ENCODE data around the gene CPN2.

Gene CPN2

DNA sequence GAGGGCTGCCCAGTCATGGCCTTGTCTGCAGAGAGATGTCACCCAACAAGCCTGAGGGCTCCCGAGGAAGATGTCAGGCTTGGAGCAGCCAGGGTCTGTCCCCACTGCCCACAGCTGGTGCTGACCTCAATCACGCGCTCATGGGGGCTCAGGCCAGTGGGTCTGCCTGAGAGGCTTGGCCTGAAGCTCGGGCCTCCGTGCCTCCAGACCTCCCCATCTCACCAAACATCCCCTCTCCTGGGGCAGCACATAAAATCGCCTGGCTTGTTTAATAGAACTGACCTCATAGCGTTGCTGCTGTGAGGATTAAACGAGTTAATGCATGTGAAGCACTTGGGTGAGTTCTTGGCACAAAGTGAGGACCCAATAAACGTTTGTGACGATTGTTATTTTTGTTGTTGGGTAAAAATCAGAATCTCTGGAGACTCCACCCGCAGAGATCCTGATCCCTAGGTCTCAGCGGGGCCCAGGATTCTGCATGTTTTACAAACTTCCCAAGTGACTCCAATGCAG lies 14.9 kb upstream of the CPN2 start:
- Histone ChIP-seq H3K4me3 (ENCODE audit: insufficient read depth, low read length, poor library complexity, severe bottlenecking) (no peak overlapping the region), H3K27me3 (ENCODE audit: low read length) (no peaks in the 10 kb centered on the region), H3K9me3 (ENCODE audit: insufficient read depth, low read length) (no peaks in the 10 kb centered on the region), H3K27ac (ENCODE audit: low read depth, low read length) (no peak overlapping the region), H4K20me1 (ENCODE audit: low read depth, low read length) (no peaks in the 10 kb centered on the region), H3K4me2 (ENCODE audit: low read depth, low read length, poor library complexity, severe bottlenecking) (no peak overlapping the region), H3F3A (ENCODE audit: insufficient read depth) (no peaks in the 10 kb centered on the region), H3K9ac (ENCODE audit: low read length) (no peak overlapping the region), H3K36me3 (ENCODE audit: low read length) (no peaks in the 10 kb centered on the region), H2AFZ (ENCODE audit: low read depth, low read length, severe bottlenecking) (no peak overlapping the region), H3K79me2 (ENCODE audit: insufficient read depth, low read length) (no peaks in the 10 kb centered on the region), H3K9me2 (replicated peaks; ENCODE audit: insufficient read depth, low read length) (no peaks in the 10 kb centered on the region)
- TF ChIP-seq, protein P1, sequence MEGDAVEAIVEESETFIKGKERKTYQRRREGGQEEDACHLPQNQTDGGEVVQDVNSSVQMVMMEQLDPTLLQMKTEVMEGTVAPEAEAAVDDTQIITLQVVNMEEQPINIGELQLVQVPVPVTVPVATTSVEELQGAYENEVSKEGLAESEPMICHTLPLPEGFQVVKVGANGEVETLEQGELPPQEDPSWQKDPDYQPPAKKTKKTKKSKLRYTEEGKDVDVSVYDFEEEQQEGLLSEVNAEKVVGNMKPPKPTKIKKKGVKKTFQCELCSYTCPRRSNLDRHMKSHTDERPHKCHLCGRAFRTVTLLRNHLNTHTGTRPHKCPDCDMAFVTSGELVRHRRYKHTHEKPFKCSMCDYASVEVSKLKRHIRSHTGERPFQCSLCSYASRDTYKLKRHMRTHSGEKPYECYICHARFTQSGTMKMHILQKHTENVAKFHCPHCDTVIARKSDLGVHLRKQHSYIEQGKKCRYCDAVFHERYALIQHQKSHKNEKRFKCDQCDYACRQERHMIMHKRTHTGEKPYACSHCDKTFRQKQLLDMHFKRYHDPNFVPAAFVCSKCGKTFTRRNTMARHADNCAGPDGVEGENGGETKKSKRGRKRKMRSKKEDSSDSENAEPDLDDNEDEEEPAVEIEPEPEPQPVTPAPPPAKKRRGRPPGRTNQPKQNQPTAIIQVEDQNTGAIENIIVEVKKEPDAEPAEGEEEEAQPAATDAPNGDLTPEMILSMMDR (IDR thresholded peaks at IDR 0.05; ENCODE audit: insufficient read depth, low read length, poor library complexity, severe bottlenecking): no peak
- no peak for TF ChIP-seq EZH2phosphoT487 (conservative IDR thresholded peaks at IDR 0.05; ENCODE audit: low read length)

DNA sequence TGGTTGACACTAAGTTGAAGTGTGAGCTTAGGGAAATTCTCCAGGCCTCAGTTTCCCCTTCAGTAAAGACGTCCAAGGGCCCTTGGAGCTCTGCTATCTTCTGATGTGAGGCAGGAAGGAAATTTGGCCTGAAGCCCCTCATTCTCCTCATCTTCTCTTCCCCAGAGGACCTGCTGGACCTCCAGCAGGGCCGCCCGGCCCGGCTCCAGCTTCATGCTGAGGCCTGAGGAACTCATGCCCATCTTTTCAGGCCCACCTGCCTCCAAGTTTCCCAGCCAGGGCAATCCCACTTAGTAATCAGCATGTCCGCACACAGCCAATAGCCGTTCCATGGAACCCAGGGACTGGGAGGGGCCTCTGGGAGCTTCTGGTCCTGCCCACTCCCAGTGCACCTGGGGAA lies 14.4 kb upstream of the CPN2 start:
- H3K27ac ChIP-seq (ENCODE audit: low read depth, low read length): no peak overlapping the region
- no peak overlapping the region for H3K4me3 ChIP-seq (ENCODE audit: insufficient read depth, low read length, poor library complexity, severe bottlenecking)
- no peak for TF ChIP-seq EZH2phosphoT487 (conservative IDR thresholded peaks at IDR 0.05; ENCODE audit: low read length)
- TF ChIP-seq, protein P1 (IDR thresholded peaks at IDR 0.05; ENCODE audit: insufficient read depth, low read length, poor library complexity, severe bottlenecking): no peak
- no peaks in the 10 kb centered on the region for H3K27me3 ChIP-seq (ENCODE audit: low read length)
- no peak overlapping the region for H3K9ac ChIP-seq (ENCODE audit: low read length)
- H4K20me1 ChIP-seq (ENCODE audit: low read depth, low read length): no peaks in the 10 kb centered on the region
- no peaks in the 10 kb centered on the region for H3K9me2 ChIP-seq (replicated peaks; ENCODE audit: insufficient read depth, low read length)
- H3K4me2 ChIP-seq (ENCODE audit: low read depth, low read length, poor library complexity, severe bottlenecking): no peak overlapping the region
- H3K36me3 ChIP-seq (ENCODE audit: low read length): no peaks in the 10 kb centered on the region
- no peaks in the 10 kb centered on the region for H3K79me2 ChIP-seq (ENCODE audit: insufficient read depth, low read length)
- no peaks in the 10 kb centered on the region for H3K9me3 ChIP-seq (ENCODE audit: insufficient read depth, low read length)
- H2AFZ ChIP-seq (ENCODE audit: low read depth, low read length, severe bottlenecking): no peak overlapping the region
- H3F3A ChIP-seq (ENCODE audit: insufficient read depth): no peaks in the 10 kb centered on the region

DNA sequence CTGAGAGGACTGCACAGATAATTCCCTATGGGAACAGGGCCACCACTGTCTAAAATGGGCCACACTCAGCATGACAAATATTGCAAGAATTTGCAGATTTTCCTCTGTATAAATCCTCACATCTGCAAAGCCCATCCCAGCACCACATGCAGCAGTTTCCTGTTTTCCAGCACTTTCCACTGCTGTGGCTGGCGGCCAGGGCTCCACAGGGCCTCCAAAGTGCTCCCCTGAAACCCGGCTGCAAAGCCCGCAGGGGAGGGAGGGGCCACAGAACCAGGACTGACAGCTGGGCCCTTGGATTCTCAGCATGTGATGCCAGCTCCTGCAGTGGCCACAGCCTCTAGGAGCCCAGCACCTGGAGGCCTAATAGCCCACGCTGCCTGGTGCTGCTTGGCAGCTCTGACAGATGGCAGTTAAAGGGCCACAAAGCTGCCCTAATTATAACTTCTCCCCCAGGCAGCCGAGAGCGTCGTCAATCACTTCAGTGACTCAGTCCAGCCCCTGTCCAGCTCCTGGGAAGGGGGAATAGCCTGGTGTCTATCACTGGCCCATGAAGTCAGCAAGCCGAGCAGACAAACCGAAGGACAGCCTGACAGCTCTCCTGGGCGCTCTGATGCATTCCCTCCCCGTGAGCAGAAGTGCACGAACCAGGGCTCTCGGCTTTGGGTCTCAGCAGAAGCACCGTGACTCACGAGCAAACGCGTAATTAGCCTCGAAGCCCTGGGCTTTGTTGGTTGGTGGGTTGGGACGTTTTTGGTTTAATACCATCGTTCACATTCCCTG lies 13.7 kb upstream of the CPN2 start:
- no peaks in the 10 kb centered on the region for H3K9me2 ChIP-seq (replicated peaks; ENCODE audit: insufficient read depth, low read length)
- no peaks in the 10 kb centered on the region for H3K27me3 ChIP-seq (ENCODE audit: low read length)
- no peak overlapping the region for H3K9ac ChIP-seq (ENCODE audit: low read length)
- no peaks in the 10 kb centered on the region for H4K20me1 ChIP-seq (ENCODE audit: low read depth, low read length)
- H3F3A ChIP-seq (ENCODE audit: insufficient read depth): no peaks in the 10 kb centered on the region
- H3K79me2 ChIP-seq (ENCODE audit: insufficient read depth, low read length): no peaks in the 10 kb centered on the region
- TF ChIP-seq, protein P1 (IDR thresholded peaks at IDR 0.05; ENCODE audit: insufficient read depth, low read length, poor library complexity, severe bottlenecking): no peak
- TF ChIP-seq EZH2phosphoT487 (conservative IDR thresholded peaks at IDR 0.05; ENCODE audit: low read length): no peak
- no peak overlapping the region for H3K4me2 ChIP-seq (ENCODE audit: low read depth, low read length, poor library complexity, severe bottlenecking)
- no peaks in the 10 kb centered on the region for H3K36me3 ChIP-seq (ENCODE audit: low read length)
- no peak overlapping the region for H2AFZ ChIP-seq (ENCODE audit: low read depth, low read length, severe bottlenecking)
- H3K27ac ChIP-seq (ENCODE audit: low read depth, low read length): no peak overlapping the region
- no peak overlapping the region for H3K4me3 ChIP-seq (ENCODE audit: insufficient read depth, low read length, poor library complexity, severe bottlenecking)
- no peaks in the 10 kb centered on the region for H3K9me3 ChIP-seq (ENCODE audit: insufficient read depth, low read length)
